GM21526 (cell line): ENCODE measurements around the gene APLF.
"Not testable (repeated sequence)": the region's sequence is repeated elsewhere in the genome, so short reads cannot be mapped to it uniquely, and the experiment has no call there.

Source experiments
- ATAC-seq: cut with Tn5 transposase; IDR thresholded peaks from one replicate; pipeline ENCODE4 v1.9.1; 2021; ENCODE audit warnings: moderate library complexity; ENCODE audit not compliant: unreplicated experiment, low FRiP score

Gene APLF

GRCh38 chr2:68475110-68475509 is 7.7 kb downstream of the APLF start:
- ATAC-seq: no peak

DNA sequence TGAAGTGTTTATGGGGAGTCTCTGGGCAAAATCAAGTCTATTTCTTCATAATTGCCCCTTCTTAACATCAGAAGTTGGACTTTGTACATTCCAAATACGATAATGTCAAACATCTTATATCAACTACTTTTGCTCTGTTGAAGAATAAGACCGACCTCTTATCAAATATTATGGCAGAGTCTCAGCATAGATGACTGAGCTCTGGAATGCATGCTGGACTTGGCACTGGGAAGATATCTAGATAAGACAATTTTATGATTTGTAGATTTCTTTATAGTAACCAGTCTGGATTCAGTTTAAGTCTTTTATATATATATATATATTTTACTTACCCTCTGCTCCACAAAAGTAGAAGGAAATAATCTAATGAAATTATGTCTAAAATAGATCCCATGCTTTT is 8.2 kb downstream of the APLF start:
- ATAC-seq: no peak

DNA sequence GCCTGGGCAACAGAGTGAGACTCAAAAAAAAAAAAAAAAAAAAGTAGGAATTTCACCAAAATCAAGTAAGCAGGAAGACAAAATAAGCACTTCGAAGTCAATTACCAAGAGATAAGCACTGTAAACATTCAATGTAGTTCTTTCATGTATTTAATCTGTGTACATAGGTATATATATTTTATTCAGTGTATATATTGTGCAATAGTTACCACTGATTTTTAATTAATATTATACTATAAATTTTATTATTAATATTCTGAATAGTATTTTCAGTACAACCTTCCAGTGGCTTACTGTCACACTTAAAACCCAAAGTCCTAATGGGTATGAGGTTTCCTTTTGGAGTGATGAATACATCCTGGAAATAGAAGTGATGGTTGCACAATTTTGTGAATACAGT is 9.1 kb downstream of the APLF start:
- no peak for ATAC-seq

DNA sequence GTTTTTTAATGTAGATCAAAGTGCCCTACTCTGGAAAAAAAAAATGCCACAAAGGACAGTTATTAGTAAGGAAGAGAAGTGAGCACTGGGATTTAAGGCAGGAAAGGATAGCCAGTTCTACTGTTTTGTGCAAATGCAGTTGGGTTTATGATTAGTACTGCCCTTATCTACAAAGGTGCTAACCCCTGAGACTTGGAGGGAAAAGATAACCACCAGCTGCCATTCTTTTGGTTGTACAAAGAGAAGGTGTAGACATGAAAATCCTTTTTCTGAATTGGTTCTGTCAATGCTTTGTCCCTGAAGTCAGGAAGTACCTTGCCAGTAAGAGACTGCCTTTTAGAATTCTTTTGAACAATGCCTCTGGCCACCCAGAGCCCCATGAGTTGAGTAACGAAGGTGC is 11.3 kb downstream of the APLF start:
- ATAC-seq: no peak

- no peak for ATAC-seq
These were observed 15.0 kb downstream of the APLF start for GRCh38 chr2:68482296-68482820.

DNA sequence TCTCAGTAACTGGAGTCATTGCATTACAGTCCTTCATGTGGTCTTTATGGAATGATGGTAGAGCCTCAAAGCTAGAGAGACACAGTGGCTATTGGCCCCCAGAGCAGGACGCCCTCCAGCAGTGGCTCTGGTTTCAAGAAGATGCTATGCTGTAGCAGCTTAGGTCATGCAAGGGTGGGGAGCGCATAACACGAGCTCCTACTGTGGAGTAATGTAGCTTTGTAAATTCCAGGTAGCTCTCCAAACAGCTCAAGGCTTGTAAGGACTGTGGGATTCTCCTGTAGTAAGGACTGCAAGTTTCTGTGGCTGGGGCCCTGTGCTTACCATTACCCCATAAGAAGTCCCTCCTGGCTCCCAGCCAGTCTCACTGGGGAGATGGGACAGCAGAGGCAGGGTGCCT is 15.6 kb downstream of the APLF start:
- ATAC-seq: no peak

DNA sequence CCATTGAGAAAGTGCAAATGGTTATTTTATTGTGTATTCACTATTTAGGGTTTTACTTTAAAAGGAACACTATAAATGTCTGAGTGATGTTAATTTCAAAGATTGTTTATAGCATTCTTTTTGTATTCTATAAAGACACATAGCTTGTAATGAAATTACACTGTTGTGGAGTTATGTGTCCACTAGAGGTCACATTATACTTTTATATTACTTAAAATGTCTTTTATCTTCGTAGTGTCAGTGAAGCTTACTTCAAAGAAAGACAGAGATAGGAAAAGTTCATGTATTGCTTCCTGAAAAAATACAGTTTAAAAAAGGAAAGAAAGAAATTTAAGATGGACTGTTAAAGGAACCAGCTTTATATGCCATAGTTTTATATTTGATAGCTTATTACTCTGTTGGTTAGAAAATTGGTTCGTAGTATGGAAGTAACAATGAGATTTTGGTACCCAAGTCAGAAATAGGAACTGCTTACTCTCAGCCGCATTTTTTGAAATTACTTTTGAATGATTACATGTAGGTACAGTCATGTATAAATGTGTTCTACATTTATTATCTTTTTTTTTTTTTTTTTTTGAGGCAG is 20.5 kb downstream of the APLF start:
- ATAC-seq: no peak

GRCh38 chr2:68488605-68489004 is 21.2 kb downstream of the APLF start:
- ATAC-seq: not testable (repeated sequence)

GRCh38 chr2:68489282-68489681 is 21.9 kb downstream of the APLF start:
- ATAC-seq: no peak

GRCh38 chr2:68491582-68491981 is 24.2 kb downstream of the APLF start:
- no peak for ATAC-seq

DNA sequence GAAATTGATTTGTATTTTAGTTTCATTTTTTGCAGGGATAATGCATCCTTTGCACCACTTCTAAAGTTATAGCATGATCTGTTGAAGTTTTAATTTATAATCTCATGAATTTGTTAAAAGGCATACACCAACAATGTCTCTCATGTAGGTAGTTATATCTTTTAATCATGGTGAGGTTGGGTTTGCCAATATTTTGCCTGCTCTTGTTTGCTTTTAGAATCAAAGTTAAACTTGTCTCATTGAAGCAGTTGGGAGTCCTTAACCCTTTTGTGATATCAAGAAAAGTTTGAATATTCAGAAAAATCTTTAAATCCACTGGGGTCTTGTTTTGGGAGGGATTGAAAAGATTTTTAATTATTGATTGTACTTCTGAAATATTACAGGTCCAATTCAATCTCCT is 31.7 kb downstream of the APLF start:
- no peak for ATAC-seq

DNA sequence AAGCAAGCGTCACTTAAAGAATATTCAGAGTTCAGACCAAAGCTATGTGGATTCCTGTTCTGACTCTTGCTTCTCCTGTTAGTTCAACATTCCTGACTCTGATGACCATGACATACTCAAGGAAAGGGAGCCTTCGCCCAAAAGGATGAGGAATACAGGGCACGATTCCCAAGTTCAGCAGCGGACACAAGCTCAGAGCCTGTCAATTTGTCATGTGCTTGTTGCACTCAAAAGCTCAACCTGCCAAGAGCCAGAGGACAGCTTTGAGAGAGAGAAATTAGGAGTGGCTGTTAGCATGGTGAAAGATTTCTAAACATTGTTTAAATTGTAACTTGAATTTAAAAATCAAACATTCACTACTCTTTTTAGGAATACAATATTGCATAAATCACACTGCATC is 33.3 kb downstream of the APLF start:
- ATAC-seq: no peak

DNA sequence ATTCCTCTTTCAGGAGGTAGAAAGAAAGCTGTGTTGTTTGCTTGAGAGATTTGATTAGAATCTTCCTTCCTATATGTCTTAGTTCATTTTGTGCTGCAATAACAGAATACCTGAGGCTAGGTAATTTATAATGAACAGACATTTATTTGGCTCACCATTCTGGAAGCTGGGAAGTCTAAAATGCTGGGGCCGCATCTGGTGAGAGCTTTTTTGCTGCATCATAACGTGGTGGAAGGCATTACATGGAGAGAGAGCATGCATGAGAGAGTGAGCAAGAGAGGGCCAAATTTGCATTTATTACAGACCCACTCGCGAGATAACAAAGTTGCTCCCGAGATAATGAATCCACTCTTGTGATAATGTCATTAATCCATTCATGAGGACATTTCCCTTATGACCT is 34.4 kb downstream of the APLF start:
- ATAC-seq: no peak

- no peak for ATAC-seq
These were observed 38.3 kb downstream of the APLF start for GRCh38 chr2:68505603-68506159.

GRCh38 chr2:68506170-68506569 is 38.8 kb downstream of the APLF start:
- no peak for ATAC-seq

DNA sequence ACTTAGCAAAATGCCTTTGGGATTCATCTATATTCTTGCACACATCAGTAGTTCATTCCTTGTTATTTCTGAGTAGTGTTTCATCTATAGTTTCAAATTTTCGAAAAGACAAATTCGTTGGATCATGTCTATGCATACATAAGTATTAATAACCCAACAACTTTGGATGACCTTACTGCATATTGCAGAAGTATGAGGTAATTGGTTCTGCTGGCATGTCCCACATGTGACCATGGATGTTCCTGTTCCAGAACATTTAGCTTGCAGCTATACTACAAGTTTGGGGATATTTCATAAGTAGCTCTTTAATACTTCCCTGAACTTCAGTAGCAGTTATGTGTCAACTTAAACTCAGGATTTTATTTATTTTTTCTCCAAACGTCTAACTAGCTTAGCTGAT is 44.9 kb downstream of the APLF start:
- no peak for ATAC-seq

GRCh38 chr2:68512966-68513365 is 45.6 kb downstream of the APLF start:
- ATAC-seq: no peak

DNA sequence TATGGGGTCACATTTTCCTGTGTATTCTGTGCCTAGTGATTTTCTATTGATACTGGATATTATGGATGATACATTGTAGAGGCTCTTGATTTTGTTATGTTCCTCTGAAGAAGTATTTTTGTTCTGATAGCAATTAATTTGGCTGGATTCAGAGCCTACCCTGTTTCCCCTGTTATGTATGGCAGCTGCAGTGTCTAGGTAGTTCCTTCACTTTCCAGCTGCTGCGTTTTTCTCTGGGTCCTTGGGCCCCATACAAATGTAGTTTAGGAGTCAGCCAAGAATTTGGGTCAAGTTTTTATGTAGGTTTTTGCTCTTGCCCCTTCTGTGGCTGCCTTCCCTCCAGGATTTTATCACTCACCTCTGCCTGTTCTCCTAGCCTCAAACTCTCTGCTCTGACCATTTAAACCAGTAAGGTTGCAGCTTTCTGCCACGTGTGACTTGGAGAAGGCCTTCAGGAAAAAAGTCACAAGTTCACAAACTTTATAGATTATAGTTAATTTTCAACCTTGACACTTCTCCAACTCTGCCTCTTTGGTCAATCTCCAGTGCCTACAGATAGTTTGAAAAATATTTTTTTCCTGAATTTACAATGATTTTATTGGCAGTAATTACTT is 47.0 kb downstream of the APLF start:
- ATAC-seq: no peak

- no peak for ATAC-seq
These were observed 48.9 kb downstream of the APLF start for GRCh38 chr2:68516051-68516955.

DNA sequence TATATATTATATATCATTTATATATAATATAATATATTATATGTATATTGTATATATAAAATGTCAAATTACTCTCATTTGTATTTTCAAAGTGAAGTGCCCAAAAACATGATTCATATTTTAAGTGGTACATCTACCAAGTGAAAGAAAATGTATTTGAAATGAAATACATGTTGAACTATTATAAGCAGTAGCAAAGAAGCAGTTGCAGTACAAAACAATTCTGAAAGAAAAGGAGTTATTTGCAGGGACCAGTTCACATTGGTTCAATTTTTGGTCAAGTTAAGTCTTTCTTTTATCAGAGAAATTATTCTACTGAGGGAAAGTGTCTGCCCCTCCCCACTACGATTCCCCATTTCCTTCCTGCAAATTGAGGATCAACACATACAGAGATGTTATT is 51.9 kb downstream of the APLF start:
- no peak for ATAC-seq

GRCh38 chr2:68521037-68521436 is 53.7 kb downstream of the APLF start:
- no peak for ATAC-seq
